SK-N-SH (cell line): Measurements from ENCODE around the gene USP19. TPM values are rescaled to one million over a fixed set of nuclear protein-coding genes. Genes with fewer than 3 reads are reported as not detected.

ENCODE experiments used
- CTCF ChIA-PET: fragments of 300-600, 350-600 bp; formaldehyde crosslinking; extraction: SDS; loops from one replicate; lab custom pipeline; 2021; lab: Yijun Ruan, JAX
- POLR2A ChIA-PET: fragments of 350-600 bp; sonication (Branson Sonifier 250); formaldehyde crosslinking; extraction: SDS; loops from one replicate; lab custom pipeline; 2020; ENCODE audit warnings: antibody characterized with exemption, inconsistent platforms; lab: Yijun Ruan, JAX
- DNase-seq: peaks from one replicate; pipeline ENCODE4 v3.0.0; 2012
- H2AFZ ChIP-seq: fragments of 200-600 bp; sonication (generic); 2 replicates; pipeline ENCODE4 v1.8.1; 2016; ENCODE audit warnings: antibody characterized with exemption, mild to moderate bottlenecking, low read depth
- H3F3A ChIP-seq: fragments of 200-600 bp; sonication (generic); replicated peaks from 2 replicates; pipeline ENCODE3; 2016; ENCODE audit warnings: antibody characterized with exemption, mild to moderate bottlenecking; ENCODE audit not compliant: insufficient read depth
- H3K27ac ChIP-seq, 2 experiments: fragments of 200-500 bp in 1 of 2; fragments of 200-600 bp in 1 of 2; sonication (Bioruptor generic) in 1 of 2; sonication (generic), shearing (Covaris generic) in 1 of 2; 2 replicates each; pipeline versions ENCODE4 v1.5.1 to v1.6.1; 2014 to 2016; ENCODE audit warnings: low read depth in 2 of 2, inconsistent platforms in 1 of 2, low read length in 1 of 2, mild to moderate bottlenecking in 1 of 2, mixed read lengths in 1 of 2
- H3K27me3 ChIP-seq: fragments of 200-600 bp; sonication (generic), shearing (Covaris generic); 2 replicates; pipeline ENCODE4 v1.6.1; 2016; ENCODE audit warnings: mixed run types; ENCODE audit not compliant: insufficient read depth
- H3K36me3 ChIP-seq, 2 experiments: fragments of 200-500 bp in 1 of 2; fragments of 200-600 bp in 1 of 2; sonication (Bioruptor generic) in 1 of 2; sonication (generic) in 1 of 2; replicated peaks in 1 of 2; 2 replicates each; pipeline versions ENCODE3 to v1.5.1; 2014 to 2016; ENCODE audit warnings: low read length in 1 of 2, mild to moderate bottlenecking in 1 of 2; ENCODE audit not compliant: insufficient read depth in 2 of 2, control insufficient read depth in 1 of 2
- H3K4me1 ChIP-seq, 2 experiments: fragments of 200-500 bp in 1 of 2; fragments of 200-600 bp in 1 of 2; sonication (Bioruptor generic) in 1 of 2; sonication (generic), shearing (Covaris generic) in 1 of 2; 2 replicates each; pipeline versions ENCODE4 v1.5.1 to v1.6.1; 2014 to 2016; ENCODE audit warnings: low read depth in 1 of 2, low read length in 1 of 2, mixed run types in 1 of 2; ENCODE audit not compliant: insufficient read depth in 2 of 2, control insufficient read depth in 1 of 2
- H3K4me2 ChIP-seq: fragments of 200-600 bp; sonication (generic), shearing (Covaris generic); 2 replicates; pipeline ENCODE4 v1.6.1; 2017; ENCODE audit warnings: mixed run types
- H3K4me3 ChIP-seq, 2 experiments: fragments of 200-500 bp in 1 of 2; fragments of 200-600 bp in 1 of 2; sonication (Bioruptor generic) in 1 of 2; sonication (generic), shearing (Covaris generic) in 1 of 2; 2 replicates each; pipeline versions ENCODE4 v1.5.1 to v1.8.1; 2014 to 2016; ENCODE audit warnings: low read depth in 2 of 2, inconsistent platforms in 1 of 2, low read length in 1 of 2, mild to moderate bottlenecking in 1 of 2, mixed read lengths in 1 of 2, moderate library complexity in 1 of 2
- H3K79me2 ChIP-seq: fragments of 200-600 bp; sonication (generic); 2 replicates; pipeline ENCODE4 v1.8.1; 2017; ENCODE audit warnings: mild to moderate bottlenecking; ENCODE audit not compliant: insufficient read depth
- H3K9ac ChIP-seq: fragments of 200-600 bp; sonication (generic); 2 replicates; pipeline ENCODE4 v1.6.1; 2017; ENCODE audit warnings: mixed run types
- H3K9me2 ChIP-seq: fragments of 200-600 bp; sonication (generic); 2 replicates; pipeline ENCODE4 v1.6.1; 2017; ENCODE audit warnings: mixed run types
- H3K9me3 ChIP-seq: fragments of 200-600 bp; sonication (generic); 2 replicates; pipeline ENCODE4 v1.6.1; 2017; ENCODE audit warnings: mixed run types, mild to moderate bottlenecking, moderate library complexity
- H4K20me1 ChIP-seq: fragments of 200-600 bp; sonication (generic); 2 replicates; pipeline ENCODE4 v1.6.1; 2017; ENCODE audit warnings: mild to moderate bottlenecking, mixed run types; ENCODE audit not compliant: insufficient read depth
- ELF1 ChIP-seq: IDR thresholded peaks from 2 replicates; pipeline ENCODE4 v1.4.0; 2012
- EP300 ChIP-seq, 2 experiments: IDR thresholded peaks; 2 replicates each; pipeline versions ENCODE4 v1.4.0 to v1.6.1; 2012; ENCODE audit warnings: borderline replicate concordance in 1 of 2, low read depth in 1 of 2, low read length in 1 of 2
- EZH2phosphoT487 ChIP-seq: fragments of 200-600 bp; sonication (generic); IDR thresholded peaks from 2 replicates; pipeline ENCODE4 v1.6.1; 2017; ENCODE audit warnings: low read depth, mixed run types, mild to moderate bottlenecking, antibody characterized with exemption, moderate library complexity, borderline replicate concordance
- FOSL2 ChIP-seq: IDR thresholded peaks from 2 replicates; pipeline ENCODE4 v1.4.0; 2012; ENCODE audit warnings: low read depth, mild to moderate bottlenecking, moderate library complexity, borderline replicate concordance
- FOXM1 ChIP-seq: IDR thresholded peaks from 2 replicates; pipeline ENCODE4 v1.4.0; 2012; ENCODE audit warnings: low read depth, mild to moderate bottlenecking
- JUND ChIP-seq: IDR thresholded peaks from 2 replicates; pipeline ENCODE4 v1.4.0; 2012
- MEF2A ChIP-seq: IDR thresholded peaks from 2 replicates; pipeline ENCODE4 v1.4.0; 2012; ENCODE audit warnings: low read depth, borderline replicate concordance
- NFIC ChIP-seq: IDR thresholded peaks from 2 replicates; pipeline ENCODE4 v1.4.0; 2012; ENCODE audit warnings: borderline replicate concordance
- NRF1 ChIP-seq: IDR thresholded peaks from 2 replicates; pipeline ENCODE4 v1.6.1; 2012; ENCODE audit warnings: low read depth, mild to moderate bottlenecking, low read length
- POLR2AphosphoS5 ChIP-seq: IDR thresholded peaks from 2 replicates; pipeline ENCODE4 v1.6.1; 2012; ENCODE audit warnings: low read depth, low read length
- RAD21 ChIP-seq: IDR thresholded peaks from 2 replicates; pipeline ENCODE4 v1.6.1; 2012; ENCODE audit warnings: mild to moderate bottlenecking, low read length
- RCOR1 ChIP-seq: fragments of 150-350 bp; IDR thresholded peaks from 2 replicates; pipeline ENCODE4 v1.6.1; 2017; ENCODE audit warnings: antibody characterized with exemption, low read length
- RXRA ChIP-seq: IDR thresholded peaks from 2 replicates; pipeline ENCODE4 v1.4.0; 2012; ENCODE audit warnings: low read depth, mild to moderate bottlenecking, borderline replicate concordance
- SIN3A ChIP-seq: IDR thresholded peaks from 2 replicates; pipeline ENCODE4 v1.6.1; 2012; ENCODE audit warnings: low read depth, mild to moderate bottlenecking, low read length, moderate library complexity, borderline replicate concordance
- TAF1 ChIP-seq: IDR thresholded peaks from 2 replicates; pipeline ENCODE4 v1.6.1; 2012; ENCODE audit warnings: low read depth, mild to moderate bottlenecking, low read length, moderate library complexity, borderline replicate concordance
- TCF12 ChIP-seq: IDR thresholded peaks from 2 replicates; pipeline ENCODE4 v1.4.0; 2012
- TEAD4 ChIP-seq: IDR thresholded peaks from 2 replicates; pipeline ENCODE4 v1.4.0; 2012; ENCODE audit warnings: mild to moderate bottlenecking, borderline replicate concordance; ENCODE audit not compliant: insufficient read depth
- WGBS: methylation state at CpG from one replicate; pipeline ENCODE4 v1.1.6; 2017; ENCODE audit warnings: low lambda C conversion rate; 5-methylcytosine and 5-hydroxymethylcytosine counted together
- polyA plus RNA-seq, 3 experiments: library from polyadenylated mRNA; depleted of rRNA; stranded (reverse); fragments of >200 nt; gene quantifications; 2 replicates each; pipeline ENCODE4 v1.2.3, GENCODE V29; 2012
- TF ChIP-seq, protein P1 (sequence below): IDR thresholded peaks from 2 replicates; pipeline ENCODE4 v1.4.0; 2012; ENCODE audit warnings: low read depth, borderline replicate concordance
- TF ChIP-seq, protein P2 (sequence below): IDR thresholded peaks from 2 replicates; pipeline ENCODE4 v1.4.0; 2012; ENCODE audit warnings: low read depth, borderline replicate concordance
- TF ChIP-seq, protein P3 (sequence below): fragments of 200-600 bp; sonication (generic); IDR thresholded peaks from 2 replicates; pipeline ENCODE4 v1.6.1; 2017; ENCODE audit warnings: antibody characterized with exemption, mild to moderate bottlenecking, moderate library complexity
- TF ChIP-seq, protein P4 (sequence below): IDR thresholded peaks from 2 replicates; pipeline ENCODE4 v1.4.0; 2012; ENCODE audit warnings: low read depth
- TF ChIP-seq, protein P5 (sequence below): IDR thresholded peaks from 2 replicates; pipeline ENCODE4; 2012
- TF ChIP-seq, protein P6 (sequence below): fragments of 150-350 bp; IDR thresholded peaks from 2 replicates; pipeline ENCODE4 v1.6.1; 2016; ENCODE audit warnings: mild to moderate bottlenecking, low read depth, low read length
- TF ChIP-seq, protein P7 (sequence below): fragments of 150-350 bp; IDR thresholded peaks from 2 replicates; pipeline ENCODE4 v1.6.1; 2017; ENCODE audit warnings: antibody characterized with exemption, low read length, low read depth, borderline replicate concordance

USP19 gene
- polyA plus RNA-seq, 1 of the 3 experiments (the other 2 are of a cell fraction), result 75.6 TPM

DNA sequence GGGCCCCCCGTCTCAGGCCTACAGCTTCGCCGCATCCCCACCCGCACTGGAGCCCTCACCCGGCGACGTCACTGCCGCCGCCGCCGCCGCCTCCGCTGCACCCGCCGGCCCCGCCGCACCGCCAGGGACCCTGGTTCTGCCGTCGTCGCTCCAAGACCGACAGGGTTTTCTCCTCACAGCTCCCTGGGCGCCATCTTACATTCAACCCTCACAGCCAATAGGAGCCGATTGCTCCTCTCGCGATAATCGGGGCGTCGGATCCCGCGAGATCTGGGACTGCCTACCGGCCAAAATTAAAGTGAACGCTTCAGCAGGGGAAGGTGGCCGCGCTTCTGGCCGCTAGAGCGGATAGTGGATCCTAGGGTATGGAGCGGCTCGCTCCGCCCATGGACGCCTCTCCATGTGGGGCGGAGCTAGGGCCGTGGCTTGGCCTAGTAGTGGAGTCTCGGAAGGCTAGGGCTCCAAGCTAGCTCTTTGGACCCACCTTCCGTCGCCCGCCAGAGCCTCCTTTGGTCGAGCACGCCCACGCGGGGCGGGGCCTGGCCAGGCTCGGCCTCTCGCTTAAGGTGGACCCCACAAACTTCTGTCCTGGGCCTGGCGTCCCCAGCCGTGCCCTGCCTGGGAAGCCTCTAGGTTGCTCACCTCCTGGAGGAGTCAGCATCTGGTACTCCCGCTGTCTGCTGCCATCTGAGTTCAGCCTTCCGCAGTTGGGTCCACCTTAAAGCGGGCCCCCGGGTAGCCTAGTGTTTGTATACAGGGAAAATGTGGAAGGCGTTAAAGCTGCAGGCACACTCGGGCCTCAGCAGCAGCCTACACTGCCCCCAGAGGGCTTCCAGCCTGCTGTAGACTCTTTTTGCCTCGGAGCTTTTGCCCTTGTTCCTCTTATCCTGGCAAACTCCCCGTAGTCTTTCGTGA, 26.5 kb downstream of the USP19 start, which contains the start of gene QRICH1:
TSS of gene QRICH1 (minus strand) at position 219 of the 915 bp plus-strand sequence. CDS start 17,054 bp downstream, outside the sequence.
- Histone ChIP-seq H3K9me3 (no peaks in the 10 kb centered on the region), H3K4me2 (peak within 1 kb of the TSS; percentile 94), H3K4me1 (peaks cover 15 to 23% of the 10 kb centered on the region in 2 experiments; a peak in 3 of 4 replicates), H3K9ac (peak within 1 kb of the TSS; percentile 93), H2AFZ (peak within 1 kb of the TSS; percentile 75), H3F3A (peaks cover 44% of the 10 kb centered on the region), H3K27me3 (no peaks in the 10 kb centered on the region), H3K36me3 (peaks cover 16 to 21% of the 10 kb centered on the region in 2 experiments), H3K27ac (peak within 1 kb of the TSS; percentile 95 to 96), H3K9me2 (no peaks in the 10 kb centered on the region), H3K4me3 (peak within 1 kb of the TSS; percentile 76 to 98), H4K20me1 (peaks cover 41% of the 10 kb centered on the region), H3K79me2 (peaks cover 44% of the 10 kb centered on the region)
- POLR2A ChIA-PET, result interaction anchor here (0.8 to 3.6 kb wide), 24 partner anchors 8 to 763 kb away, joined by 3 to 31 read pairs (median 4); partner anchors contain the start of genes CCDC71, DALRD3, IMPDH2 and IP6K2
- WGBS, result 1% methylated on average over 21 of the region's 65 CpGs
- CTCF ChIA-PET, result interaction anchor here (0.7 to 2.6 kb wide), 15 partner anchors 9 to 335 kb away, joined by 3 to 16 read pairs (median 4); partner anchors contain the start of genes GPX1, NDUFAF3, NICN1 and USP19
- DNase-seq, result peak; percentile 92
- TF ChIP-seq POLR2AphosphoS5, result peak; percentile 82
- no peak for TF ChIP-seq ELF1
- TF ChIP-seq RAD21, result peak; percentile 51
- TF ChIP-seq FOSL2, result no peak
- TF ChIP-seq, protein P1, sequence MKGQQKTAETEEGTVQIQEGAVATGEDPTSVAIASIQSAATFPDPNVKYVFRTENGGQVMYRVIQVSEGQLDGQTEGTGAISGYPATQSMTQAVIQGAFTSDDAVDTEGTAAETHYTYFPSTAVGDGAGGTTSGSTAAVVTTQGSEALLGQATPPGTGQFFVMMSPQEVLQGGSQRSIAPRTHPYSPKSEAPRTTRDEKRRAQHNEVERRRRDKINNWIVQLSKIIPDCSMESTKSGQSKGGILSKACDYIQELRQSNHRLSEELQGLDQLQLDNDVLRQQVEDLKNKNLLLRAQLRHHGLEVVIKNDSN, result no peak
- TF ChIP-seq RCOR1, result peak; percentile 33; the same call in 1 of the 2 replicates
- TF ChIP-seq, protein P2, sequence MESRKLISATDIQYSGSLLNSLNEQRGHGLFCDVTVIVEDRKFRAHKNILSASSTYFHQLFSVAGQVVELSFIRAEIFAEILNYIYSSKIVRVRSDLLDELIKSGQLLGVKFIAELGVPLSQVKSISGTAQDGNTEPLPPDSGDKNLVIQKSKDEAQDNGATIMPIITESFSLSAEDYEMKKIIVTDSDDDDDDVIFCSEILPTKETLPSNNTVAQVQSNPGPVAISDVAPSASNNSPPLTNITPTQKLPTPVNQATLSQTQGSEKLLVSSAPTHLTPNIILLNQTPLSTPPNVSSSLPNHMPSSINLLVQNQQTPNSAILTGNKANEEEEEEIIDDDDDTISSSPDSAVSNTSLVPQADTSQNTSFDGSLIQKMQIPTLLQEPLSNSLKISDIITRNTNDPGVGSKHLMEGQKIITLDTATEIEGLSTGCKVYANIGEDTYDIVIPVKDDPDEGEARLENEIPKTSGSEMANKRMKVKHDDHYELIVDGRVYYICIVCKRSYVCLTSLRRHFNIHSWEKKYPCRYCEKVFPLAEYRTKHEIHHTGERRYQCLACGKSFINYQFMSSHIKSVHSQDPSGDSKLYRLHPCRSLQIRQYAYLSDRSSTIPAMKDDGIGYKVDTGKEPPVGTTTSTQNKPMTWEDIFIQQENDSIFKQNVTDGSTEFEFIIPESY, result peak; percentile 100
- no peak for TF ChIP-seq TEAD4
- TF ChIP-seq EZH2phosphoT487, result no peak
- TF ChIP-seq NFIC, result no peak
- TF ChIP-seq, protein P3, sequence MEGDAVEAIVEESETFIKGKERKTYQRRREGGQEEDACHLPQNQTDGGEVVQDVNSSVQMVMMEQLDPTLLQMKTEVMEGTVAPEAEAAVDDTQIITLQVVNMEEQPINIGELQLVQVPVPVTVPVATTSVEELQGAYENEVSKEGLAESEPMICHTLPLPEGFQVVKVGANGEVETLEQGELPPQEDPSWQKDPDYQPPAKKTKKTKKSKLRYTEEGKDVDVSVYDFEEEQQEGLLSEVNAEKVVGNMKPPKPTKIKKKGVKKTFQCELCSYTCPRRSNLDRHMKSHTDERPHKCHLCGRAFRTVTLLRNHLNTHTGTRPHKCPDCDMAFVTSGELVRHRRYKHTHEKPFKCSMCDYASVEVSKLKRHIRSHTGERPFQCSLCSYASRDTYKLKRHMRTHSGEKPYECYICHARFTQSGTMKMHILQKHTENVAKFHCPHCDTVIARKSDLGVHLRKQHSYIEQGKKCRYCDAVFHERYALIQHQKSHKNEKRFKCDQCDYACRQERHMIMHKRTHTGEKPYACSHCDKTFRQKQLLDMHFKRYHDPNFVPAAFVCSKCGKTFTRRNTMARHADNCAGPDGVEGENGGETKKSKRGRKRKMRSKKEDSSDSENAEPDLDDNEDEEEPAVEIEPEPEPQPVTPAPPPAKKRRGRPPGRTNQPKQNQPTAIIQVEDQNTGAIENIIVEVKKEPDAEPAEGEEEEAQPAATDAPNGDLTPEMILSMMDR, result peak; percentile 66
- TF ChIP-seq, protein P4, sequence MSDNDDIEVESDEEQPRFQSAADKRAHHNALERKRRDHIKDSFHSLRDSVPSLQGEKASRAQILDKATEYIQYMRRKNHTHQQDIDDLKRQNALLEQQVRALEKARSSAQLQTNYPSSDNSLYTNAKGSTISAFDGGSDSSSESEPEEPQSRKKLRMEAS, result peak; percentile 97
- TF ChIP-seq TCF12, result no peak
- TF ChIP-seq SIN3A, result peak; percentile 98
- TF ChIP-seq, protein P5, sequence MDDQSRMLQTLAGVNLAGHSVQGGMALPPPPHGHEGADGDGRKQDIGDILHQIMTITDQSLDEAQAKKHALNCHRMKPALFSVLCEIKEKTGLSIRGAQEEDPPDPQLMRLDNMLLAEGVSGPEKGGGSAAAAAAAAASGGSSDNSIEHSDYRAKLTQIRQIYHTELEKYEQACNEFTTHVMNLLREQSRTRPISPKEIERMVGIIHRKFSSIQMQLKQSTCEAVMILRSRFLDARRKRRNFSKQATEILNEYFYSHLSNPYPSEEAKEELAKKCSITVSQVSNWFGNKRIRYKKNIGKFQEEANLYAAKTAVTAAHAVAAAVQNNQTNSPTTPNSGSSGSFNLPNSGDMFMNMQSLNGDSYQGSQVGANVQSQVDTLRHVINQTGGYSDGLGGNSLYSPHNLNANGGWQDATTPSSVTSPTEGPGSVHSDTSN, result no peak
- no peak; the same call in 1 of the 2 replicates for TF ChIP-seq JUND
- TF ChIP-seq MEF2A, result no peak
- TF ChIP-seq, protein P6, sequence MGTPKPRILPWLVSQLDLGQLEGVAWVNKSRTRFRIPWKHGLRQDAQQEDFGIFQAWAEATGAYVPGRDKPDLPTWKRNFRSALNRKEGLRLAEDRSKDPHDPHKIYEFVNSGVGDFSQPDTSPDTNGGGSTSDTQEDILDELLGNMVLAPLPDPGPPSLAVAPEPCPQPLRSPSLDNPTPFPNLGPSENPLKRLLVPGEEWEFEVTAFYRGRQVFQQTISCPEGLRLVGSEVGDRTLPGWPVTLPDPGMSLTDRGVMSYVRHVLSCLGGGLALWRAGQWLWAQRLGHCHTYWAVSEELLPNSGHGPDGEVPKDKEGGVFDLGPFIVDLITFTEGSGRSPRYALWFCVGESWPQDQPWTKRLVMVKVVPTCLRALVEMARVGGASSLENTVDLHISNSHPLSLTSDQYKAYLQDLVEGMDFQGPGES, result peak; percentile 59
- no peak for TF ChIP-seq NRF1
- TF ChIP-seq, protein P7, sequence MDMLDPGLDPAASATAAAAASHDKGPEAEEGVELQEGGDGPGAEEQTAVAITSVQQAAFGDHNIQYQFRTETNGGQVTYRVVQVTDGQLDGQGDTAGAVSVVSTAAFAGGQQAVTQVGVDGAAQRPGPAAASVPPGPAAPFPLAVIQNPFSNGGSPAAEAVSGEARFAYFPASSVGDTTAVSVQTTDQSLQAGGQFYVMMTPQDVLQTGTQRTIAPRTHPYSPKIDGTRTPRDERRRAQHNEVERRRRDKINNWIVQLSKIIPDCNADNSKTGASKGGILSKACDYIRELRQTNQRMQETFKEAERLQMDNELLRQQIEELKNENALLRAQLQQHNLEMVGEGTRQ, result no peak
- no peak for TF ChIP-seq FOXM1
- TF ChIP-seq TAF1, result peak; percentile 94
- no peak for TF ChIP-seq RXRA
- TF ChIP-seq EP300 (IDR thresholded peaks at IDR 0.05; ENCODE audit: borderline replicate concordance in 1 of 2, low read depth in 1 of 2, low read length in 1 of 2), result no peak
